Hepatocyte (in vitro differentiated cells): ENCODE measurements around the gene UVSSA.

Source experiments
- CTCF ChIP-seq: fragments of 200-600 bp; sonication (generic); IDR thresholded peaks from 2 replicates; pipeline ENCODE4 v1.5.1; 2016; ENCODE audit warnings: antibody characterized with exemption, mild to moderate bottlenecking; ENCODE audit not compliant: poor library complexity
- EZH2 ChIP-seq: fragments of 200-600 bp; sonication (generic); IDR thresholded peaks from 2 replicates; pipeline ENCODE4 v1.6.1; 2016; ENCODE audit warnings: antibody characterized with exemption, mild to moderate bottlenecking, borderline replicate concordance

GRCh38 chr4:1299301-1299860 lies 47.6 kb upstream of the UVSSA start:
- TF ChIP-seq CTCF (no peak), EZH2 (no peak)
